ENCODE results near the gene CTXND1. TPM values are rescaled to one million over a fixed set of nuclear protein-coding genes. Genes with fewer than 3 reads are reported as not detected.
A peak's percentile ranks its signal among the peaks of the same experiment; 100 is the strongest.

Gene CTXND1
- total RNA-seq, 1 experiment from 2014 or later = not detected

GRCh38 chr15:80162059-80162554 lies 89.9 kb downstream of the CTXND1 start:
- H3K36me3 ChIP-seq (ENCODE audit: low read depth, low read length) = peaks cover 24% of the 10 kb centered on the region
- DNase-seq (no peak), ATAC-seq (no peak)
- ChIA-PET POLR2A (ENCODE audit: unreplicated experiment) (no interaction called here), CTCF (no interaction called here)
- no peak for TF ChIP-seq EZH2phosphoT487 (IDR thresholded peaks at IDR 0.05; ENCODE audit: borderline replicate concordance, low read length)
- no peak for TF ChIP-seq EZH2 (IDR thresholded peaks at IDR 0.05; ENCODE audit: low read length, unreplicated experiment)
- TF ChIP-seq, protein P1, sequence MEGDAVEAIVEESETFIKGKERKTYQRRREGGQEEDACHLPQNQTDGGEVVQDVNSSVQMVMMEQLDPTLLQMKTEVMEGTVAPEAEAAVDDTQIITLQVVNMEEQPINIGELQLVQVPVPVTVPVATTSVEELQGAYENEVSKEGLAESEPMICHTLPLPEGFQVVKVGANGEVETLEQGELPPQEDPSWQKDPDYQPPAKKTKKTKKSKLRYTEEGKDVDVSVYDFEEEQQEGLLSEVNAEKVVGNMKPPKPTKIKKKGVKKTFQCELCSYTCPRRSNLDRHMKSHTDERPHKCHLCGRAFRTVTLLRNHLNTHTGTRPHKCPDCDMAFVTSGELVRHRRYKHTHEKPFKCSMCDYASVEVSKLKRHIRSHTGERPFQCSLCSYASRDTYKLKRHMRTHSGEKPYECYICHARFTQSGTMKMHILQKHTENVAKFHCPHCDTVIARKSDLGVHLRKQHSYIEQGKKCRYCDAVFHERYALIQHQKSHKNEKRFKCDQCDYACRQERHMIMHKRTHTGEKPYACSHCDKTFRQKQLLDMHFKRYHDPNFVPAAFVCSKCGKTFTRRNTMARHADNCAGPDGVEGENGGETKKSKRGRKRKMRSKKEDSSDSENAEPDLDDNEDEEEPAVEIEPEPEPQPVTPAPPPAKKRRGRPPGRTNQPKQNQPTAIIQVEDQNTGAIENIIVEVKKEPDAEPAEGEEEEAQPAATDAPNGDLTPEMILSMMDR (conservative IDR thresholded peaks at IDR 0.05; ENCODE audit: low read depth, low read length) = no peak
- H3K4me2 ChIP-seq (ENCODE audit: low read length) = no peak overlapping the region
- no peaks in the 10 kb centered on the region for H3F3A ChIP-seq (ENCODE audit: low read length, unreplicated experiment)
- BruUV-seq (replicated peaks) = no TSS peak
- no peaks in the 10 kb centered on the region for H3K79me2 ChIP-seq (ENCODE audit: low read length)
- peaks cover 17% of the 10 kb centered on the region for H3K4me1 ChIP-seq (ENCODE audit: insufficient read depth, low read length)
- H3K27me3 ChIP-seq (ENCODE audit: low read length) = no peaks in the 10 kb centered on the region
- H3K9me3 ChIP-seq (ENCODE audit: low read length) = no peaks in the 10 kb centered on the region
- H4K20me1 ChIP-seq (ENCODE audit: low read length) = no peaks in the 10 kb centered on the region
- intact Hi-C loops (cut with micrococcal nuclease) = no loop called here
- H3K27ac ChIP-seq (ENCODE audit: low read length) = no peak overlapping the region
- H3K9me2 ChIP-seq (replicated peaks; ENCODE audit: low read length) = no peaks in the 10 kb centered on the region
- no peak overlapping the region for H3K4me3 ChIP-seq (ENCODE audit: low read length)
- H3K9ac ChIP-seq (ENCODE audit: low read length) = no peak overlapping the region
- H2AFZ ChIP-seq (ENCODE audit: low read length) = no peak overlapping the region

GRCh38 chr15:80161468-80162016 lies 90.5 kb downstream of the CTXND1 start:
- peaks cover 17% of the 10 kb centered on the region for H3K4me1 ChIP-seq (ENCODE audit: insufficient read depth, low read length)
- H3K36me3 ChIP-seq (ENCODE audit: low read depth, low read length) = peaks cover 24% of the 10 kb centered on the region
- H3K79me2 ChIP-seq (ENCODE audit: low read length) = no peaks in the 10 kb centered on the region
- no TSS peak for BruUV-seq (replicated peaks)
- no peaks in the 10 kb centered on the region for H3K9me2 ChIP-seq (replicated peaks; ENCODE audit: low read length)
- H3K4me2 ChIP-seq (ENCODE audit: low read length) = no peak overlapping the region
- TF ChIP-seq EZH2 (IDR thresholded peaks at IDR 0.05; ENCODE audit: low read length, unreplicated experiment) = no peak
- TF ChIP-seq, protein P1 (conservative IDR thresholded peaks at IDR 0.05; ENCODE audit: low read depth, low read length) = no peak
- no peak for TF ChIP-seq EZH2phosphoT487 (IDR thresholded peaks at IDR 0.05; ENCODE audit: borderline replicate concordance, low read length)
- H4K20me1 ChIP-seq (ENCODE audit: low read length) = no peaks in the 10 kb centered on the region
- H3F3A ChIP-seq (ENCODE audit: low read length, unreplicated experiment) = no peaks in the 10 kb centered on the region
- no peak overlapping the region for H3K27ac ChIP-seq (ENCODE audit: low read length)
- no peaks in the 10 kb centered on the region for H3K27me3 ChIP-seq (ENCODE audit: low read length)
- ChIA-PET CTCF (no interaction called here), POLR2A (ENCODE audit: unreplicated experiment) (no interaction called here)
- no peak overlapping the region for H3K4me3 ChIP-seq (ENCODE audit: low read length)
- no peak overlapping the region for H2AFZ ChIP-seq (ENCODE audit: low read length)
- no peak for DNase-seq
- intact Hi-C loops (cut with micrococcal nuclease) = no loop called here
- no peak overlapping the region for H3K9ac ChIP-seq (ENCODE audit: low read length)
- ATAC-seq = no peak
- no peaks in the 10 kb centered on the region for H3K9me3 ChIP-seq (ENCODE audit: low read length)

DNA sequence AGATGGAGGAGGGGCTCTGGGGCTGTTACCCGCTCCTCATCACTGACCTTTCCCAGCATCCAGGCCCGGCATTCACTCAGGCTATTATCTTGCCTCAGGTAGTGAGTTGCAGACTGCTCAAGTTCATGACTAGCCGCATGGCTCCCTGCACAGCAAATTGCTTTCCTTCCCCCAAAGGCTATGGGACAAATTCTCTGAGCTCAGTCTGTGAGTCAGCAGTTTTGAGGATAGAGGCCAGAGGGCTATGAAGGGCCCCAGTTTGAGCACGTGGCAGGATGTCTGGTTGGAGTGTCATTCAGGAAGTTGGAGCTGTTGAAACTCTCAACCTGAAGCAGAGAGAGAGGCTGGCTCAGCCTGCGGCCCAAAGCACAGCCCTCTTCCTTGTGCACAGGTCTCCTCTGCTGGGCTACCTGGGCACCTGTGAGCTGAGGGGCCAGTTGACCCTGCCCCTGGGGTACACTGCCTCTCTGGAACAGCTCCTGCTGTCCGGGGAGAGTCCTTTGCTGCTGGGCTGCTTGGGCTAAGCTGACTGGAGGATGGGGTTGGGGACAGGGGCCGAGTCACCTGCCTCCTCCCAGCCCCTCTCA lies 91.3 kb downstream of the CTXND1 start:
- Histone ChIP-seq H2AFZ (ENCODE audit: low read length) (no peak overlapping the region), H3K9me3 (ENCODE audit: low read length) (no peaks in the 10 kb centered on the region), H3K27me3 (ENCODE audit: low read length) (no peaks in the 10 kb centered on the region), H3K4me3 (ENCODE audit: low read length) (no peak overlapping the region), H3K36me3 (ENCODE audit: low read depth, low read length) (peaks cover 24% of the 10 kb centered on the region), H3K79me2 (ENCODE audit: low read length) (no peaks in the 10 kb centered on the region), H3K9me2 (replicated peaks; ENCODE audit: low read length) (no peaks in the 10 kb centered on the region), H3F3A (ENCODE audit: low read length, unreplicated experiment) (no peaks in the 10 kb centered on the region), H3K4me1 (ENCODE audit: insufficient read depth, low read length) (peaks cover 17% of the 10 kb centered on the region), H4K20me1 (ENCODE audit: low read length) (no peaks in the 10 kb centered on the region), H3K9ac (ENCODE audit: low read length) (peak overlapping the region; percentile 38; the same call in 1 of the 2 replicates), H3K4me2 (ENCODE audit: low read length) (peak overlapping the region; percentile 3; the same call in 1 of the 2 replicates), H3K27ac (ENCODE audit: low read length) (peak overlapping the region; percentile 76)
- ChIA-PET CTCF (no interaction called here), POLR2A (ENCODE audit: unreplicated experiment) (no interaction called here)
- BruUV-seq (replicated peaks) = no TSS peak
- TF ChIP-seq, protein P1 (conservative IDR thresholded peaks at IDR 0.05; ENCODE audit: low read depth, low read length) = no peak
- TF ChIP-seq EZH2 (IDR thresholded peaks at IDR 0.05; ENCODE audit: low read length, unreplicated experiment) = no peak
- TF ChIP-seq EZH2phosphoT487 (IDR thresholded peaks at IDR 0.05; ENCODE audit: borderline replicate concordance, low read length) = no peak
- ATAC-seq = peak; percentile 88
- peak; percentile 86 for DNase-seq
- intact Hi-C loops (cut with micrococcal nuclease) = no loop called here

Measured in PC-3 (cell line).